HUES64 (cell line): Measurements from ENCODE around the gene TCF7L2.

Experiments used
- H3K27ac ChIP-seq: 2 replicates; pipeline ENCODE4 v1.7.0; 2013; ENCODE audit warnings: low read depth, low read length, inconsistent platforms
- H3K27me3 ChIP-seq: 2 replicates; pipeline ENCODE4 v1.6.1; 2013; ENCODE audit warnings: mild to moderate bottlenecking, low read length; ENCODE audit not compliant: insufficient read depth
- H3K36me3 ChIP-seq: 2 replicates; pipeline ENCODE4 v1.6.1; 2013; ENCODE audit warnings: mild to moderate bottlenecking, low read length; ENCODE audit not compliant: insufficient read depth
- H3K4me1 ChIP-seq: 2 replicates; pipeline ENCODE4 v1.6.1; 2013; ENCODE audit warnings: mild to moderate bottlenecking, low read length, moderate library complexity; ENCODE audit not compliant: insufficient read depth
- H3K4me3 ChIP-seq: 2 replicates; pipeline ENCODE4 v1.5.1; 2013; ENCODE audit warnings: mild to moderate bottlenecking, low read length, moderate library complexity
- H3K9ac ChIP-seq: 2 replicates; pipeline ENCODE4 v1.6.1; 2013; ENCODE audit warnings: mild to moderate bottlenecking, low read depth, low read length
- H3K9me3 ChIP-seq: 2 replicates; pipeline ENCODE4 v1.6.1; 2013; ENCODE audit warnings: low read depth, low read length; ENCODE audit not compliant: insufficient read depth
- WGBS: fragments of 150-250, 120-280 bp; methylation state at CpG from one replicate; pipeline ENCODE4 v1.1.7; 2013; ENCODE audit warnings: missing lambda C conversion rate; 5-methylcytosine and 5-hydroxymethylcytosine counted together

The TCF7L2 gene

GRCh38 chr10:113000876-113001598 is 51.0 kb downstream of the TCF7L2 start:
- Histone ChIP-seq H3K4me3 (no peak overlapping the region), H3K27ac (no peak overlapping the region), H3K4me1 (peaks cover 17% of the 10 kb centered on the region), H3K9me3 (no peaks in the 10 kb centered on the region), H3K9ac (no peak overlapping the region), H3K36me3 (peaks cover 7% of the 10 kb centered on the region; the same call in 1 of the 2 replicates), H3K27me3 (no peaks in the 10 kb centered on the region)
- WGBS: 80% methylated on average over 13 of the region's 14 CpGs

GRCh38 chr10:113001599-113002448 is 51.8 kb downstream of the TCF7L2 start:
- Histone ChIP-seq H3K9ac (no peak overlapping the region), H3K36me3 (peaks cover 6% of the 10 kb centered on the region; the same call in 1 of the 2 replicates), H3K27me3 (no peaks in the 10 kb centered on the region), H3K9me3 (no peaks in the 10 kb centered on the region), H3K4me3 (no peak overlapping the region), H3K27ac (no peak overlapping the region), H3K4me1 (peaks cover 21% of the 10 kb centered on the region)
- WGBS: 93% methylated on average over 7 of the region's 8 CpGs

- H3K9ac ChIP-seq: no peak overlapping the region
- H3K27ac ChIP-seq: no peak overlapping the region
- no peaks in the 10 kb centered on the region for H3K9me3 ChIP-seq
- WGBS: 89% methylated on average over 1 of the region's 1 CpG
- H3K4me1 ChIP-seq: peaks cover 24% of the 10 kb centered on the region
- no peaks in the 10 kb centered on the region for H3K27me3 ChIP-seq
- H3K4me3 ChIP-seq: no peak overlapping the region
- H3K36me3 ChIP-seq: peaks cover 6% of the 10 kb centered on the region; the same call in 1 of the 2 replicates
Measured at GRCh38 chr10:113002449-113002777, 52.4 kb downstream of the TCF7L2 start.

GRCh38 chr10:113003052-113003451 is 53.0 kb downstream of the TCF7L2 start:
- 77% methylated on average over 3 of the region's 3 CpGs for WGBS
- H3K27ac ChIP-seq: no peak overlapping the region
- H3K9ac ChIP-seq: no peak overlapping the region
- peaks cover 26% of the 10 kb centered on the region for H3K4me1 ChIP-seq
- H3K36me3 ChIP-seq: peaks cover 10% of the 10 kb centered on the region; the same call in 1 of the 2 replicates
- no peak overlapping the region for H3K4me3 ChIP-seq
- no peaks in the 10 kb centered on the region for H3K27me3 ChIP-seq
- H3K9me3 ChIP-seq: no peaks in the 10 kb centered on the region

- peaks cover 14% of the 10 kb centered on the region; the same call in 1 of the 2 replicates for H3K36me3 ChIP-seq
- 88% methylated on average over 5 of the region's 5 CpGs for WGBS
- no peak overlapping the region for H3K4me3 ChIP-seq
- no peak overlapping the region for H3K27ac ChIP-seq
- no peaks in the 10 kb centered on the region for H3K27me3 ChIP-seq
- H3K9me3 ChIP-seq: no peaks in the 10 kb centered on the region
- peaks cover 26% of the 10 kb centered on the region for H3K4me1 ChIP-seq
- no peak overlapping the region for H3K9ac ChIP-seq
Measured at GRCh38 chr10:113004069-113004618, 54.1 kb downstream of the TCF7L2 start.

GRCh38 chr10:113005380-113005779 is 55.3 kb downstream of the TCF7L2 start:
- Histone ChIP-seq H3K9me3 (no peaks in the 10 kb centered on the region), H3K27me3 (no peaks in the 10 kb centered on the region), H3K4me3 (no peak overlapping the region), H3K36me3 (peaks cover 14% of the 10 kb centered on the region; the same call in 1 of the 2 replicates), H3K27ac (no peak overlapping the region; the same call in 1 of the 2 replicates), H3K9ac (no peak overlapping the region), H3K4me1 (peaks cover 19% of the 10 kb centered on the region)
- 89% methylated on average over 6 of the region's 6 CpGs for WGBS

- Histone ChIP-seq H3K9me3 (no peaks in the 10 kb centered on the region), H3K4me1 (peaks cover 15% of the 10 kb centered on the region; the same call in 1 of the 2 replicates)
Measured at GRCh38 chr10:113006656-113007342, 56.8 kb downstream of the TCF7L2 start.

GRCh38 chr10:113007343-113007771 is 57.3 kb downstream of the TCF7L2 start:
- 49% methylated on average over 4 of the region's 4 CpGs for WGBS
- Histone ChIP-seq H3K4me1 (peaks cover 21% of the 10 kb centered on the region; the same call in 1 of the 2 replicates), H3K9ac (no peak overlapping the region), H3K9me3 (no peaks in the 10 kb centered on the region), H3K27me3 (no peaks in the 10 kb centered on the region), H3K36me3 (peaks cover 14% of the 10 kb centered on the region; the same call in 1 of the 2 replicates), H3K27ac (no peak overlapping the region), H3K4me3 (no peak overlapping the region)

More at GRCh38 chr10:113006656-113007342, 56.8 kb downstream of the TCF7L2 start:
- Histone ChIP-seq H3K9ac (no peak overlapping the region), H3K27ac (no peak overlapping the region), H3K36me3 (peaks cover 14% of the 10 kb centered on the region; the same call in 1 of the 2 replicates), H3K27me3 (no peaks in the 10 kb centered on the region), H3K4me3 (no peak overlapping the region)
- 73% methylated on average over 8 of the region's 9 CpGs for WGBS

- Histone ChIP-seq H3K36me3 (peaks cover 14% of the 10 kb centered on the region; the same call in 1 of the 2 replicates), H3K4me1 (peaks cover 25% of the 10 kb centered on the region), H3K9ac (no peak overlapping the region), H3K4me3 (no peak overlapping the region), H3K27me3 (no peaks in the 10 kb centered on the region), H3K27ac (no peak overlapping the region), H3K9me3 (no peaks in the 10 kb centered on the region)
- 72% methylated on average over 8 of the region's 8 CpGs for WGBS
Measured at GRCh38 chr10:113007821-113008220, 57.8 kb downstream of the TCF7L2 start.

- peaks cover 30% of the 10 kb centered on the region for H3K4me1 ChIP-seq
Measured at GRCh38 chr10:113011592-113012374, 61.7 kb downstream of the TCF7L2 start.

More at GRCh38 chr10:113011592-113012374, 61.7 kb downstream of the TCF7L2 start:
- Histone ChIP-seq H3K27me3 (no peaks in the 10 kb centered on the region), H3K9me3 (no peaks in the 10 kb centered on the region), H3K27ac (no peak overlapping the region), H3K4me3 (no peak overlapping the region), H3K9ac (no peak overlapping the region), H3K36me3 (peaks cover 7% of the 10 kb centered on the region; the same call in 1 of the 2 replicates)
- 89% methylated on average over 12 of the region's 12 CpGs for WGBS
